GM12865 (cell line): ENCODE data around the gene LRTM2.

Source experiments
- DNase-seq: peaks from one replicate; pipeline ENCODE4 v3.0.0; 2010; ENCODE audit warnings: low read depth
- H3K4me3 ChIP-seq: 2 replicates; pipeline ENCODE4 v1.5.1; 2011; ENCODE audit warnings: mild to moderate bottlenecking, low read depth, low read length, control low read depth
- TF ChIP-seq, protein P1 (sequence below): IDR thresholded peaks from 2 replicates; pipeline ENCODE4 v1.5.1; 2011; ENCODE audit warnings: low read length, control low read depth, low read depth, inconsistent platforms; ENCODE audit not compliant: insufficient read depth; ENCODE audit errors: missing control alignments

LRTM2 gene

DNA sequence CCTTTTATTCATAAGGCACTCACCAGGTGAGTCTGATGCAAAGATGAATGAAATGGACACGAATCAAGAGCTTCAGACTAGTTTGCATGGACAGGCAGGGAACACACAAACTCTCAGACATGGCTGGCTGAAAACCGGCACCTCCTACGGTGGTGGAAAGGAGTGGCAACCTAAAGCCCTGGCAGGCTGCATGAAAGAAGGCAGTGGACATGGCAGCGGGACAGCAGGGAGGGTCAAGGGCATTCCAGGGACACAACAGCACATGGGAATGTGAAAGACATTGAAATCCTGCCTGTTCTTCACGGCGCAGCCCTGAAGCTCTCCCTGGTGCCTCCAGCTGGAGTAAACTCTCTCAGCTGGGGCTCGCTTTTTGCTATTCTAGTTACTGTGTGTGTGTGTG lies 16.6 kb upstream of the LRTM2 start:
- no peak for DNase-seq

DNA sequence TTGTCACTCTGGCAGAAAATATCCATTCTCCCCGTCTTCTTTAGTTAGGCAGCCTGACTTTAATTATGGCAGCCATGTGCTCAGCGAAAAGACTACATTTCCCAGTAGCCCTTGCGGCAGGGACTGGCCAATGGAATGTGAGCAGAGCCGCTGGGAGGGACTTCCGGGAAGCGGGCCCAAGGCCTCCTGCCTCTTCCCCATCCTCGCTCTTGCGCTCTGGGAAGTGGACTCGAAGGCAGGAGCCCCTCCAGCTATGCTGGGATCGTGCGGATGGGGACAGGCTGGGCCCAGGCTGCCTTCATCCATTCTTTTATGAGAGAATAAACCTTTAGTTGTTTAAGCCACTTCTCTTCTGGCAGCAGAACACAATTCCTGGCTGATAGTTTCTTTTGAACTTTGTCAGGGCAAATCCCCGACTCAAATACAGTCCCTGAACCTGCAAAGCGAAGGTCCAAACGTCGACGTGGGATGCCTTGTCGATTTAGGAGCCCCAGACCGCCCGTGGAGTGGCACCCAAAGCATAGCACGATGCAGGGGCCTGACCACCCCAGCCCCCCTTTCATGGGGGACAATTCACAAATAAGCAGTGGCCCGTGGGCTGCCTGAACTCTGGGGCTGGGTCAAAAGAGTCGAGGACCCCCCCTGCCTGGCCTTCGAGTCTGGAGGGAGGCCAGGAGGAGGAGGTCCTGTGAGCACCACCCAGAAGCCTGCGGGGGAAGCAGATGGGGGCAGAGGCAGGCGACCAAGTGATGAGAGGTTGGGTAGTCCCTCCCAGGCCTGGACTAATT lies 15.6 kb upstream of the LRTM2 start:
- TF ChIP-seq, protein P1, sequence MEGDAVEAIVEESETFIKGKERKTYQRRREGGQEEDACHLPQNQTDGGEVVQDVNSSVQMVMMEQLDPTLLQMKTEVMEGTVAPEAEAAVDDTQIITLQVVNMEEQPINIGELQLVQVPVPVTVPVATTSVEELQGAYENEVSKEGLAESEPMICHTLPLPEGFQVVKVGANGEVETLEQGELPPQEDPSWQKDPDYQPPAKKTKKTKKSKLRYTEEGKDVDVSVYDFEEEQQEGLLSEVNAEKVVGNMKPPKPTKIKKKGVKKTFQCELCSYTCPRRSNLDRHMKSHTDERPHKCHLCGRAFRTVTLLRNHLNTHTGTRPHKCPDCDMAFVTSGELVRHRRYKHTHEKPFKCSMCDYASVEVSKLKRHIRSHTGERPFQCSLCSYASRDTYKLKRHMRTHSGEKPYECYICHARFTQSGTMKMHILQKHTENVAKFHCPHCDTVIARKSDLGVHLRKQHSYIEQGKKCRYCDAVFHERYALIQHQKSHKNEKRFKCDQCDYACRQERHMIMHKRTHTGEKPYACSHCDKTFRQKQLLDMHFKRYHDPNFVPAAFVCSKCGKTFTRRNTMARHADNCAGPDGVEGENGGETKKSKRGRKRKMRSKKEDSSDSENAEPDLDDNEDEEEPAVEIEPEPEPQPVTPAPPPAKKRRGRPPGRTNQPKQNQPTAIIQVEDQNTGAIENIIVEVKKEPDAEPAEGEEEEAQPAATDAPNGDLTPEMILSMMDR = no peak
- H3K4me3 ChIP-seq = peak overlapping the region; percentile 35
- peak; percentile 92 for DNase-seq

More for the DNA sequence above, 16.6 kb upstream of the LRTM2 start:
- no peak overlapping the region for H3K4me3 ChIP-seq
- TF ChIP-seq, protein P1 = no peak

DNA sequence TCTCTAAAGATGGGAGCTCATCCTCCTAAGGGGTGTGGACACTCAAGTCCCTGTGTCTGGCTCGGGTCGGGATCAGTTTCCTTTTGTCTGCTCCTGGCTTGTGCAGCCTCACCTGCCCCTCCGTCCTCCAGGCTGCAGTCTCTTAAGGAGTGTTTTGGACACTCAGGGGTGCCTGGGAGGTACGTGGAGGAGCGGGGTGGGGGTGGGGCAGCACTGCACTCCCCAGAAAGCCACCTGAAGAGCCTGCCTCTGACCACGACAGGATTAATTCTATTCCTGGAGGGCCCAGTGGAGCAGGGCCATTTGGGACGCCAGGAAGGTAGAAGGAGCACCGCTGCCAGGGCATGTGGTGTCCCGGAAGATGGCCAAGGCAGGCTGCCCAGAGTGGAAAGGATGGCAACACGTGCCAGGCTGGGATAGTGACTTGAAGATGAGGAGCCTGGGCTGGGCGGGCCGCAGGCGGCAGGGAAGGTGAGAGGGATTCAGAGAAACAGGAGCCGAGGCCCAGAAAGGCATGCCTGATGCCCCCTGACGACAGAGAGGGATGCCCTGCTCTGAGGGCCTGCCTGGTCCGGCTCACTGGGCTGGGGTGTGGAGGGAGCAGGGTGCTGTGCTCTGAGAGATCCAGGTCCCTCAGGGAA lies 14.8 kb upstream of the LRTM2 start:
- H3K4me3 ChIP-seq = no peak overlapping the region
- TF ChIP-seq, protein P1 = no peak

DNA sequence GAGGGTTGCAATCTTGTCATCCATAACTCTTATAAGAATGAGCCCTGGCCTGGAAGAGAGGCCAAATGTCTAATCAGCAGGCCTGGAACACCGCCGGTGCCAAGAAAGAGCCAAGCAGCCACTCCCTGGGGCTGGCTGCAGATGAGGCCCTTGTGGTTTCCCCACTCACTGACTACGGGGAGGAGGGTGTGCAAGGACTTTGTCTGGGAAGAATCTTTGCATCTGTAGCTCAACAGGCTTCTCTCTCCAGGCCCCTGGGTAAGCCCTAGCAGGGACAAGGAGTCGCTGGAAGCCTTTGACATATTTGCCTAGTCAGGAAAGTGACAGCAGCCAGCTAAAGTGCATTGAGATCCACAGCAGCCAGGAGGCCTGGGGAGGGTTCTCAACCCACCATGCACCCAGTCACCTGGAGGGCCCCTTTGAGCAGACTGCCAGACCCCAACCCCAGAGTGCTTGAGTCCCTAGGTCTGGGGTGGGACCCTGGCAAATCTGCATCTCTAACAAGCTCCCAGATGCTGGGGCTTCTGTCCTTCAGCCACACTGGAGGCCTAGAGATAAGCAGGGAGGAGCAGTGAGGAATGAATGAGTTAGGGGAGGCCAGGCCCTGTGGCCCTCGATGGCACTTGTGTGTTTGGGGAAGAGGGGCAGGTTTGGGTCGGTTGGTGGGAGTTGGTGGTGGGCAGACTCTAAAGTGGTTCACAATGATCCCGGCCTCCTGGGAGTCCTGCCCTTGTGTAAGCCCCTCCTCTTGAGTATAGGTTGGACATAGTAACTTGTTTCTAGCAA lies 13.9 kb upstream of the LRTM2 start:
- TF ChIP-seq, protein P1 = no peak
- DNase-seq = no peak
- no peak overlapping the region for H3K4me3 ChIP-seq

More for the DNA sequence above, 14.8 kb upstream of the LRTM2 start:
- no peak for DNase-seq

DNA sequence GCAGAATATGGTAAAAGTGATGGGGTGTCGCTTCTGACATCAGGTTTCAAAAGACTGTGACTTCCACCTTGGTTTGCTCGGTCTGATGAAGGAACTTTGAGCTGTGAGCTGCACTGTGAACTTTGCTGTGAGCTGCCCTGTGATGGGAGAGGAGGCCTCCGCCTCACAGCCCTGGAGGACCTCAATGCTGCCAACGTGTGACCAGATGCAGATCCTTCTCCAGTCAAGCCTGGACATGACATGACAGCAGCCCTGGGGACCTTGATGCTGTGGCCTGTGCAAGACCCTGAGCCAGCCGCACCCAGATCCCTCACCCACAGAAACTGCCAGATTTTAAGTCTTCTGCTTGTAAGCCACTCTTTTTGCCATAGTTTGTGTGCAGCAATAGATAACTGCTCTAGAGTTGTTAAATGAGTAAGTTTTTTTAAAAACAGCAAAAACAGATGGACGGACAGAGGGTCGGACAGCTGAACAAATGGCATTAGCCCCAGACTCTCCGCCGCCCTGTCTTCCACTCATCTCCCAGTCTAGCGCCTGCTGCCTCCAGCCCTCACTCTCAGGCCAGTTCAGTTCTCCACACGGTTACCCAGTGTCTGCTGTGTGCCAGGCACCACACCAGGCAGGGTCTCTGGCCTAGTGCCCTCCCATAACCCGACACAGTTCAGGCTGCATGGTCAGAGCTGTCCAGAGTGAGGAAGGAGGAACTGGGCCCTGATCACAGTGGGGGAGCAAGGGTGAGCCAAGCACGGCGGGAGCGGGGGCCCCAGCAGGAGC lies 13.1 kb upstream of the LRTM2 start:
- H3K4me3 ChIP-seq = no peak overlapping the region
- TF ChIP-seq, protein P1 = no peak
- DNase-seq = no peak

DNA sequence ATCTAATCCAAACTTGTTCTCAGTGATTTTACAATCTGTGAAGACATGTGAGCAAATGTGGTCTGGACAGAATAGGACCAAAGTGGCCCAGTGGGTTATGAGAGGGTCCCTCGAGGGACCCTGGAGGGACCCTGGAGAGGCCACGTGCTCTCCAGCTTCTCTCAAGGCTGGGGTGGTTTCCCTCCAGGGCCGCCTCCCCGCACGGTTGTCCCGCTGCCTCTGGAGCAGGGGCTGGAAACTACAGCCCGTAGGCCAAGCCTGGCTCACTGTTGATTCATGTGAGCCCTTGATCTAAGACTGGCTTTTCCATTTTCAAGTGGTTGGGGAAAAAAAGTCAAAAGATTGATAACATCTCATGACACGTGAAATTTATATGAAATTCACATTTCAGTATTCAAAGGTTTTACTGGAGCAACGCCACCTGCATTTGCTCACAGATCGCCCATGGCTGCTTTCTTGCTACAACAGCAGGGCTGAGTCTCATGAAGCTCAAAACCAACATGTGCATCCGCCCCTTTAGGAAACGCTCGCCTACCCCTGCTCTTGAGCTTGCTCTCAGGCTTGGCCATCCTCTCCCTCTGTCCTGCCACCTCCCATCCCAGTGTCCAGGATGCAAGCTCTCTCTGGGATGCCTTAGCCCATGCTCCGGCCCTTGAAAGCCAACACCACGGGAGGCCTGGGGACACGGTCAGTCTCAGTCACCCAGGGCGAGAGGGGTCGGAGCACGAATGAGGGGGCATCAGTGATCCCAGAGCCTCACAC lies 12.1 kb upstream of the LRTM2 start:
- DNase-seq = no peak
- TF ChIP-seq, protein P1 = no peak
- H3K4me3 ChIP-seq = no peak overlapping the region
